A549 (cell line): Measurements from ENCODE around the gene CCDC63.

Source experiments
- BHLHE40 ChIP-seq: IDR thresholded peaks from 2 replicates; pipeline ENCODE4 v1.6.1; 2012; ENCODE audit warnings: low read depth, low read length, inconsistent platforms
- CBX8 ChIP-seq: fragments of 200-600 bp; sonication (generic); IDR thresholded peaks from 2 replicates; pipeline ENCODE4 v1.6.1; 2016
- CTCF ChIP-seq: fragments of >200 bp; sonication (Bioruptor Twin); formaldehyde crosslinking; IDR thresholded peaks from 3 replicates; pipeline ENCODE4 v1.5.1; 2016
- ESRRA ChIP-seq: fragments of 150-350 bp; IDR thresholded peaks from 2 replicates; pipeline ENCODE4 v1.6.1; 2014; ENCODE audit warnings: mild to moderate bottlenecking, low read length, borderline replicate concordance
- FOSL2 ChIP-seq, 2 experiments: fragments of 450-650 bp in 1 of 2; fragments of >200 bp in 1 of 2; sonication (Bioruptor Twin) in 1 of 2; formaldehyde crosslinking; IDR thresholded peaks; 2 replicates each; pipeline versions ENCODE4 v1.5.0 to v1.6.1; 2016 to 2020; ENCODE audit warnings: mild to moderate bottlenecking in 1 of 2, moderate library complexity in 1 of 2
- HDAC2 ChIP-seq: fragments of 200-600 bp; sonication (generic); IDR thresholded peaks from 2 replicates; pipeline ENCODE4 v1.6.1; 2016
- MAX ChIP-seq: IDR thresholded peaks from 2 replicates; pipeline ENCODE4 v1.6.1; 2012
- PHF8 ChIP-seq: fragments of 200-600 bp; sonication (generic); IDR thresholded peaks from 2 replicates; pipeline ENCODE4 v1.6.1; 2016; ENCODE audit warnings: low read depth, mild to moderate bottlenecking, antibody characterized with exemption, moderate library complexity, borderline replicate concordance
- POLR2A ChIP-seq: IDR thresholded peaks from 2 replicates; pipeline ENCODE4 v1.6.1; 2012; ENCODE audit warnings: mild to moderate bottlenecking, low read length
- REST ChIP-seq: fragments of 200-600 bp; sonication (generic); IDR thresholded peaks from 2 replicates; pipeline ENCODE4 v1.6.1; 2016; ENCODE audit warnings: antibody characterized with exemption, mild to moderate bottlenecking, moderate library complexity
- RNF2 ChIP-seq: fragments of 200-600 bp; sonication (generic); IDR thresholded peaks from 2 replicates; pipeline ENCODE4 v1.6.1; 2016; ENCODE audit warnings: low read depth, mild to moderate bottlenecking, antibody characterized with exemption, moderate library complexity, borderline replicate concordance
- SREBF2 ChIP-seq: fragments of 450-650 bp; IDR thresholded peaks from 2 replicates; pipeline ENCODE4 v1.6.1; 2014; ENCODE audit warnings: mild to moderate bottlenecking, moderate library complexity

GRCh38 chr12:110948041-110948440 is 101.3 kb downstream of the CCDC63 start:
- no peak for TF ChIP-seq FOSL2 (IDR thresholded peaks at IDR 0.05)
- TF ChIP-seq FOSL2 (CRISPR knock-in tag; IDR thresholded peaks at IDR 0.05): no peak
- TF ChIP-seq POLR2A: no peak
- TF ChIP-seq RNF2: no peak
- TF ChIP-seq SREBF2: no peak
- no peak for TF ChIP-seq BHLHE40
- TF ChIP-seq PHF8: no peak
- TF ChIP-seq HDAC2: no peak
- no peak for TF ChIP-seq CTCF
- no peak for TF ChIP-seq ESRRA
- no peak for TF ChIP-seq REST
- TF ChIP-seq MAX: no peak
- no peak for TF ChIP-seq CBX8
